Fibroblast of lung (primary cell): ENCODE data around the gene CCDC34.

ENCODE experiments used
- CTCF ChIP-seq, 2 donors: IDR thresholded peaks in 1 of 2; conservative IDR thresholded peaks in 1 of 2; 1 replicate in 1 of 2; 2 replicates in 1 of 2; pipeline ENCODE4 v1.5.1; 2011 to 2012; ENCODE audit warnings: low read length in 2 of 2, control low read depth in 1 of 2, inconsistent platforms in 1 of 2, low read depth in 1 of 2, mild to moderate bottlenecking in 1 of 2
- EZH2 ChIP-seq: IDR thresholded peaks from 2 replicates; pipeline ENCODE4 v1.5.1; 2012; ENCODE audit warnings: low read length, control low read depth, mild to moderate bottlenecking; ENCODE audit errors: missing control alignments

DNA sequence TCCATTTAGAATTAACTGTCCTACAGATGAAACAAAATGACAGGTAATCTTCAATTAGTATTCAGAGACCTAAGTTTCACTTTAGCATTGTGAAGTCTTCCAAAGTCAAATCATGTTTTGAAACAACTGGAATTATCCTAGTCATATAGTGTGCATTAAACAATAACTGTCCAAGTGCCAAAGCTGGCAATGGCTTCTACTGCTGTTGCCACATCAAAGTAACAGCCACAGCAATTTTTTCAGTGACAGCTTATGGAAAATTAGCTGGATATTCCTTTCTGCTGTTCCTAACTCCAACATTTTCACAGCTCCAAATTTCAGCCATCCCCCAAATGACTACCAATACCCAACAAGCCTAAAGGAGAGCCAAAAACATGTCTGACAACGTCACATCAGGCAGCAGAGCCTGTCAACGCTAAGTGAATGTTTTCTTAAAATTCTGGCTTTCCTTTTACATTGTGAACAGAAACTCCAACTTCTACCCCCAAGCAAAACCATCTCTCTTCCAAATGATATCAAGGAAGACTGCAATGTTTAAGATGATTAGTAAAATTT lies 45.3 kb upstream of the CCDC34 start:
- TF ChIP-seq CTCF (conservative IDR thresholded peaks at IDR 0.05 in 1 of 2, IDR thresholded peaks at IDR 0.05 in 1 of 2; ENCODE audit: low read depth in 1 of 2, low read length in 2 of 2) (no peak), EZH2 (no peak)
